ENCODE measurements around the gene SLC4A1AP.

The SLC4A1AP gene

DNA sequence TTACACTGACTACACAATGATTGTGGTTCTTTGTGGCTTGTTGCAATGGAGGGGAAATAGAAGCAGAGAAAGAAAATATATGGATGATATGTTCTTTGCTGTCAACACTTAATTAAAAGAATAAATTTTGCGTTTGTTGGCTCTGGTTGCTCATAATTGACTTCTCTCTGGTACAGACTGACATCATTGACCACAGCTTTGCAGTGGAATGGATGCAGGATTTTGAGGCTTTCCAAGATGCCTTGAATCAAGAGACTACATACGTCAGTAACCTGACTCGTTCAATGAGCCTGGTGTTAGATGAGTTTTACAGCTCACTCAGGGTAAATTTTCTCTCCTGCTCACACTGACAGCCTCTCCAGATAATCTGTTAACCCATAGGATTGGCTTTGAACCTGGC is 25.0 kb upstream of the SLC4A1AP start:
- TF ChIP-seq GATA3 (IDR thresholded peaks at IDR 0.05; ENCODE audit: low read depth, low read length), result no peak
- TF ChIP-seq GATA2 (IDR thresholded peaks at IDR 0.05; ENCODE audit: low read depth, low read length), result no peak

GRCh38 chr2:27640722-27641245 is 22.9 kb upstream of the SLC4A1AP start:
- TF ChIP-seq GATA3 (IDR thresholded peaks at IDR 0.05; ENCODE audit: low read depth, low read length), result no peak
- no peak; the same call in 1 of the 2 replicates for TF ChIP-seq GATA2 (IDR thresholded peaks at IDR 0.05; ENCODE audit: low read depth, low read length)

- TF ChIP-seq GATA2 (IDR thresholded peaks at IDR 0.05; ENCODE audit: low read depth, low read length), result no peak
- TF ChIP-seq GATA3 (IDR thresholded peaks at IDR 0.05; ENCODE audit: low read depth, low read length), result peak; percentile 43; the same call in 1 of the 2 replicates
Observed at GRCh38 chr2:27645197-27645596, 18.5 kb upstream of the SLC4A1AP start.

DNA sequence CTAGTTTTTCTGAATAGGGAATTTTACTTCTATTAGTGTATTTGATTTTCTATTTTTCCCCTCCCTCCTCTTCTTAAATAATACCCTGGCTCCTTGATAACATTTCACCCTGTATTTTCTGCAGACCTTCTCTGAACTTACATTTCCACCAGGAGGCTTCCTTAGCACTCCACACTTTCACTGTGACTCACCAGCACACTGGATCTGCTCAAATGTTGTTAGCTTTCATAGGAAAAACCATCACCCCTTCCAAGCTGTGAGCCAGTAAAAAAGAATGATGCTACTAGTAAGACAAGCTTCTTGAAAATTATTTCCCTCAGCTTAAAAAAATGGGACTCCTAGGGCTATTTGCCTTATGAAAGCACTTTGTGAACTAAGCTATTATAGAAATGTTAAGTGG is 16.4 kb upstream of the SLC4A1AP start:
- TF ChIP-seq GATA2 (IDR thresholded peaks at IDR 0.05; ENCODE audit: low read depth, low read length) (no peak), GATA3 (IDR thresholded peaks at IDR 0.05; ENCODE audit: low read depth, low read length) (no peak)

DNA sequence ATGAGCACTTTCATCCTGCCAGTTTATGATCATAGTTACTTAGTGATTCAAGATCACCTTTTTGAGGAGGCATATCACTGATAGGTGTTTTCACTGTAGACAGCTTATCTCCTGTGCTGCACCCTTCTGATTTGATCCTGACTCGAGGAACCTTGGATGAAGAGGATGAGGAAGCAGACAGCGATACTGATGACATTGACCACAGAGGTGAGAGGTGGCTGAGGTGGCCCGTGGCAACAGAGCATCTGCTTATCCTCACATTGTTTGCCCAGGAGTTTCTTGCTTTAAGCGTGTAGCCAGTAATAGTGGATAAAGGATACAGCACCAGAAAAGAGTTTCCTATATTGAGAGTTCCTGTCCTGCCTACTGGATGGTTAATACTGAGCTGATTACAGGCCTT is 16.0 kb upstream of the SLC4A1AP start:
- TF ChIP-seq GATA2 (IDR thresholded peaks at IDR 0.05; ENCODE audit: low read depth, low read length) (no peak), GATA3 (IDR thresholded peaks at IDR 0.05; ENCODE audit: low read depth, low read length) (no peak)

DNA sequence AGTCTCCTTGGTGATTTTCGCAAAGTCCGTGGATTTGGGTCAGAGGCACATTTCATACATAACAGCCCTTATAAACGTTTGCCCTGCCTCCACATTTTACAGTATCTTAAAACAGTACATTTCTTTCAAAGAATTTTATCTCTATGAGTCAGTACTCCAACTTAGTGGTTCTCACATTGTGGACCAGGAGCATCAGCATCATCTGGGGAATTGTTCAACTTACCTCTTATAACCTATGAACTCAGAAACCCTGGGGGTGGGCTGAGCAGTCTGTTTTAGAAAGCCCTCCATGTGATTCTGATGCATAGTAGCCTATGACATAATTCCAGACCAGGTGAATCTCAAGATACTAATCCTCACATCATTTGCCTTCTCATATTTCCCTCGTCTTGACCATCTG is 12.6 kb upstream of the SLC4A1AP start:
- no peak for TF ChIP-seq GATA2 (IDR thresholded peaks at IDR 0.05; ENCODE audit: low read depth, low read length)
- no peak for TF ChIP-seq GATA3 (IDR thresholded peaks at IDR 0.05; ENCODE audit: low read depth, low read length)

DNA sequence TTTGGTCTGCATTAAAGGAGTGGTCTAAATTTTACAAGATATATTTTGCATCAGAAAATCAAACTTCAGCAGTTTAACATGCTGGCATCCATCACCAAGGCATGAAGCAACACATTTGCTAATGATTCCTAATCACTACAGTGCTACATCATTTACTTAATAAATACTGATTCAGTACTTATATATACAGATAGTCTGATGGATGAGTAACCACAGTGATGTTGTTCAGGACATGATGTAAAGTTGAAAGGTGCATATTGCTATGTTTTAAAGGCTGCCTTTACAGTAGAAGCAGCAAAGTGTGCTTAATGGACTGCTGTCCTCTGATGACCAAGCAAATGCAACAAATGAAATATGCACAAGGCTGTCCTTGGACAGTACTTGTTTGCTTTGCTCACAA is 11.3 kb upstream of the SLC4A1AP start:
- no peak for TF ChIP-seq GATA2 (IDR thresholded peaks at IDR 0.05; ENCODE audit: low read depth, low read length)
- TF ChIP-seq GATA3 (IDR thresholded peaks at IDR 0.05; ENCODE audit: low read depth, low read length), result no peak

- no peak for TF ChIP-seq GATA3 (IDR thresholded peaks at IDR 0.05; ENCODE audit: low read depth, low read length)
- no peak for TF ChIP-seq GATA2 (IDR thresholded peaks at IDR 0.05; ENCODE audit: low read depth, low read length)
Observed at GRCh38 chr2:27652790-27653189, 10.9 kb upstream of the SLC4A1AP start.

GRCh38 chr2:27653397-27653796 is 10.3 kb upstream of the SLC4A1AP start:
- no peak for TF ChIP-seq GATA2 (IDR thresholded peaks at IDR 0.05; ENCODE audit: low read depth, low read length)
- no peak for TF ChIP-seq GATA3 (IDR thresholded peaks at IDR 0.05; ENCODE audit: low read depth, low read length)

DNA sequence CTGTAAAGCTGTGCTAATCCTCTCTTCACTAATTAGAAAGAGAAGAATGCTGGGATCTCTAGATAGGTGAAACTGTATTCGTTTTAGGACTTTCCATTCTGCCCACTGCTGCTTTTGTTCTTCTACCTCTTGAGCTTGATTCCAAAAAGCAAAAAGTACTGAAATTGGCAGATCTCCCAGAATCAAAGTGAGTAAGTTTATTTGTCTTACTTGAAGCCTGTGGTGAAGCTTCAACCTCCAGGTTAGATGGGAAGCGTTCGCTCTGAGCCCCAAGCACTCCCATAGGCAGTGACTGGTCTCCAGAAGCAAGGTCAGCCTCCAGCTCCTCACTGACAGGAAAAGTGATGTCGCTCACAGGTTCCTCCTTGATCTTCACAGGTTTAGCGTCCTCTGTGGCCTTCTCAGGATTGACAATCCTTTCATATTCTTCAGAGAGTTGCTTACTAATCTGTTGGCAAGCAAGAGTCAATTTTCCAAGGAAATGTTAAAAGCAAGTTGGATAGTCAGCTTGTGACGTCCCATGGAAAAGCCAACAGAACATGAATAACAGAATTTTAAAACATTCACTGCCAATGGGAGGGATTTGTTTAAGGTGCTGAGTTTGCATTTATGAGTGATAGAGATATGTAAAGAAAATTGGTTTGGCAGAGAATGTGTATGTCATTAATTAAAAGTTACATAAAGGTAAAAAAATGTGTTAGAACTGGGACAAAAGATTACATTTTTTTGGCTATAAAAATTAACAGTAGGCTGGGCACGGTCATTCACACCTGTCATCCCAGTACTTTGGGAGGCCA is 8.3 kb upstream of the SLC4A1AP start:
- TF ChIP-seq GATA2 (IDR thresholded peaks at IDR 0.05; ENCODE audit: low read depth, low read length) (no peak), GATA3 (IDR thresholded peaks at IDR 0.05; ENCODE audit: low read depth, low read length) (no peak)

DNA sequence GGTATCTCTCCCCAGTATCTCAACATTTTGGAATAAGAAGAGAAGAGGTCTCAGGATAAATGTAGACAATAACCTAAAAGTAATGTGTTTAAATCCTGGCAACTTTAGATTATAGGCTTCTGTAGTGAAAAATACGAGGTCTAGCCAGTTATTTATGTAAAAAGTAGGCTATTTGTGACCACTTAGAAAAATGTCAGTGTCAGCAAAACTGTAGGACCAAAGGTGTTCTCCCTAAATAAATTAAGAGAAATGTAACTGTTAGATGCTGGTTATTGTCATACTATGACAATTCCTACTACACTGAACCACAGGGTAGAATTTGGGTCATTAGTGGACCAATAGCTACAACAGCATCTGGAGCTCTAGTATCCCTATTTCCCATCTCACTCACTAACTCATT is 2.3 kb upstream of the SLC4A1AP start:
- no peak for TF ChIP-seq GATA2 (IDR thresholded peaks at IDR 0.05; ENCODE audit: low read depth, low read length)
- TF ChIP-seq GATA3 (IDR thresholded peaks at IDR 0.05; ENCODE audit: low read depth, low read length), result no peak

GRCh38 chr2:27664154-27664574 is 475 bp downstream of the SLC4A1AP start:
- TF ChIP-seq GATA2 (IDR thresholded peaks at IDR 0.05; ENCODE audit: low read depth, low read length) (no peak), GATA3 (IDR thresholded peaks at IDR 0.05; ENCODE audit: low read depth, low read length) (no peak)

DNA sequence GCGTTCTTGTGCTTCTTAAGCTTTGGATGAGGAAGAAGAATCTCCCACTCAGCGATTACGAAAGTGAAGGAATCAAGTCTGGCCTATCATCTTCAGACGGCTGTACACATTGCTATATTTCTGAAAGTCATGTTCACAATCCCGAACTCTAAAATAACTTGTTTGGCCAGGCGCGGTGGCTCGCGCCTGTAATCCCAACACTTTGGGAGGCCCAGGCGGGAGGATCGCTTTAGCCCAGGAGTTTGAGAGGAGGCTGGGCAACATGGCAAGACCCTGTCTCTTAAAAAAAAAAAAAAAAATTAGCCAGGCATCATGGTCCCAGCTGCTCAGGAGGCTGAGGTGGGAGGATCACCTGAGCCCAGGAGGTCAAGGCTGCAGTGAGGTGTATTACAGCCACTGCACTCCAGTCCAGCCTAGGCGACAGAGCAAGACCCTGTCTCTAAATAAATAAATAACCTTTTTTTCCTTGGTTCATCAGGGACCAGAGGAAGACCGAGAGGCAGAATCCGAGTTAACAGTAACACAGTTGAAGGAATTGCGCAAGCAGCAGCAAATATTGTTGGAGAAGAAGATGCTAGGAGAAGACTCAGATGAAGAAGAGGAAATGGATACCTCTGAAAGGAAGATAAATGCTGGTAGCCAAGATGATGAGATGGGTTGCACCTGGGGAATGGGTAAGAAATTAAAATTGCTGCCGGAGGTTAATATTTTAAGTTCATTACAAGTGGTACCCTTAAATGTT is 1.1 kb downstream of the SLC4A1AP start:
- TF ChIP-seq GATA2 (IDR thresholded peaks at IDR 0.05; ENCODE audit: low read depth, low read length) (no peak), GATA3 (IDR thresholded peaks at IDR 0.05; ENCODE audit: low read depth, low read length) (no peak)

GRCh38 chr2:27667446-27667845 is 3.8 kb downstream of the SLC4A1AP start:
- TF ChIP-seq GATA2 (IDR thresholded peaks at IDR 0.05; ENCODE audit: low read depth, low read length), result no peak
- TF ChIP-seq GATA3 (IDR thresholded peaks at IDR 0.05; ENCODE audit: low read depth, low read length), result no peak

GRCh38 chr2:27671235-27671634 is 7.5 kb downstream of the SLC4A1AP start:
- no peak for TF ChIP-seq GATA2 (IDR thresholded peaks at IDR 0.05; ENCODE audit: low read depth, low read length)
- no peak for TF ChIP-seq GATA3 (IDR thresholded peaks at IDR 0.05; ENCODE audit: low read depth, low read length)
